SW480 (cell line): ENCODE results near the gene ITGB2.
A peak's percentile ranks its signal among the peaks of the same experiment; 100 is the strongest.

Source experiments
- DNase-seq: peaks from one replicate; pipeline ENCODE4 v3.0.0-alpha.2; 2016; ENCODE audit warnings: low spot score

ITGB2 gene

DNA sequence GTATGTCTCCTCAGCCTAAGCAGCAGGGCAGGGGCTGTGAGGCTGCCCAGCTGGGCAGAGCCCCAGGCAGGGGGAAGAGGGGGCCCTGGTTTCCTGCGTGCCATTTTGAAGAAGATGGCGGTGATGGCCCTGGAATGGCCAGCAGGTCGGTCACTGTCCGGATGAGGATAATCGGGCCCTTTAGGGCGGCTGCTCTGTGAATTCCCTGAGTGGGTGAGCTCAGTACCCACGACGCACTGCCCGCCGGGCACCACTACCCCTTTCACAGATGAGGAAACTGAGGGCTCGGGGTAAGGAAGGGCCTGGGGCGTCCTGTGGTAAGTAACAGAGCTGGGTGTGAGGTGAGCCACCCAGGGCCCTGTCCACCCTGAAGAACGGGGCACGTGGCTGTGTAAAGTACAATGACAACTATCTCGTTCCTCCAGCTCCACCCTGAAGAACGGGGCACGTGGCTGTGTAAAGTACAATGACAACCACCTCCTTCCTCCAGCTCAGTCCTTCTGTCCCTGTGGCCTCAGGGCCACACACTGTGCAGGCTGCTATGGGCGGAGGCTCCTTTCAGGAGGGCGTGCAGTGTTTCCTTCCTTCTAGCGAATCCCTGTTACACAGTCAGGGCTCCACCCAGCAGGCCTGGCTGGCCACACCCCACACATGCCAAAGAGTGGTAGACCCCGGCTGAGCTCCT is 23.2 kb downstream of the ITGB2 start:
- DNase-seq: peak; percentile 47

- no peak for DNase-seq
These were observed 24.0 kb downstream of the ITGB2 start for GRCh38 chr21:44896561-44897286.

GRCh38 chr21:44895859-44896258 is 24.8 kb downstream of the ITGB2 start:
- no peak for DNase-seq

DNA sequence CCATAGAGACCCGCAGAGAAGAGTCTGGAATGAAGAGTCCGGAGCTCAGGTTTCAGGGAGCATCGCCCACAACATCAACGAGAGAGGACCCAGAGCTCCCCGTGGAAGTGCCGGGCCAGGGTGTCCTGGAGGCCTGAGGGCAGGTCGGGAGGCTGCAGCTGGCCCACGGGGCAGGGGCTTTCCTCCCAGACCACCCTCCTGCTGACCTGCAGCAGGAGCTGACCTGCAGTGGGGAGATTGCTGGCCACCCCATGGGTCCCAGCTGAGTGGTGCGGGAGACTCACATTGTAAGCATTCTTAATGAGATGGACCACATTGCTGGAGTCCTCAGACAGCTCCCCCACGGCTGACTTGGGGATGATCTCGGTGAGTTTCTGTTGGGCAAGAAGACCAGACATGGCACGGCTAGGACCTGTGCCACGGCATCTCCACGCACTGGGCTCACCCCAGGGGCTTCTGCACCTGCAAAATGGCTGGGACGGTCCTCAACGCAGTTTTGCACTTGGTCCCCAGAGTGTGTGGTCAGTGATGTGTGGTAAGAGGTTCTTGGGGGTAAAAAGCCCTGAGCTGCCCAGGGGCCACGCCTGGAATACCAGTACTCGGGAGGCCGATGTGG is 25.9 kb downstream of the ITGB2 start:
- no peak for DNase-seq

DNA sequence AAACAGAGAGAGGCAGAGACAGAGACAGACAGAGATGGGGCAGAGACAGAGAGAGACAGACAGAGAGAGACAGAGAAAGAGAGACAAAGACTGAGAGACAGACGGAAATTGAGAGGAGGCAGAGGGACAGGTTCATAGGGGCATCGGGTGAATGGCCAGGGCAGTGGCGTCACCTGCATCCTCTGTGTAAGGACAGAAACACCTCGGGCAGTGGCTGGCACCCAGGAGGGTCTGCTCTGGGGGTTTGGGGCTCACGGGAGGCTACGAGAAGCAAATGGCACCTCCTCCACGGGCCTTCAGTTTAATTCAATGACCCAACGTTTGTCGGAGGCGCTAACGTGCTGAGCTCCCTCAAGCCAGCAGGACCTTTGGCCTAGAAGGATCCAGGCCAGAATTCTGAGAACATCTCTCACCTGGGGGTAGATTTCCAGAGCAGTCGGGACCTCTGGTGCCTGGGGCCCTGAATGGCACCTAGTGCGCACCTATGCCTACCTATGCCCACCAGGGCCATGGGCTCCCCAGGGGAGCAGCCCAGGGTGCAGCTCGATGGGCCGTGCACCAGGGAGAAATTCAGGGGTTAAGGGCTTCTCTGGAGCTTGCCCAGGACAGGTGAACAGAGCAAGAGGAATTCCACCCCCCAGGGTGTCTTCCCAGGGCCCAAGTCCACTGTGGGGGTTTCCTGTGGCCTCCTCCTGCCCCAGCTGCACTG is 26.6 kb downstream of the ITGB2 start:
- DNase-seq: no peak

GRCh38 chr21:44893278-44893556 is 27.5 kb downstream of the ITGB2 start:
- no peak for DNase-seq

- DNase-seq: peak; percentile 36
These were observed 28.0 kb downstream of the ITGB2 start for GRCh38 chr21:44892536-44893277.

DNA sequence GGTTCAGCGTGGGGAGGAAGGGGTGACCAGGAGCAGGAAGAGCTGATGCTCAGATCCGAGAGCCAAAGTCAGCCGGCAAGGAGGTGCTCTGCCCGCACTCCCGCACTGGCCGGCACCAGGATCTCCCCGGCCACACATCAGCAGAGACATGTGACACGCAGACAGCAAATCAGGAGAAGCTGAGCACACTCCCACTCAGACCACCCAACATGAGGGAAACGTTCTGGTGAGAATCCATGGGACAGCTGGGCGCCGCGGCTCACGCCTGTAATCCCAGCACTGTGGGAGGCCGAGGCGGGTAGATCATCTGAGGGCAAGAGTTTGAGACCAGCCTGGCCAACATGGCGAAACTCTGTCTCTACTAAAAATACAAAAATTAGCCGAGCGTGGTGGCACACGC is 28.6 kb downstream of the ITGB2 start:
- DNase-seq: no peak

DNA sequence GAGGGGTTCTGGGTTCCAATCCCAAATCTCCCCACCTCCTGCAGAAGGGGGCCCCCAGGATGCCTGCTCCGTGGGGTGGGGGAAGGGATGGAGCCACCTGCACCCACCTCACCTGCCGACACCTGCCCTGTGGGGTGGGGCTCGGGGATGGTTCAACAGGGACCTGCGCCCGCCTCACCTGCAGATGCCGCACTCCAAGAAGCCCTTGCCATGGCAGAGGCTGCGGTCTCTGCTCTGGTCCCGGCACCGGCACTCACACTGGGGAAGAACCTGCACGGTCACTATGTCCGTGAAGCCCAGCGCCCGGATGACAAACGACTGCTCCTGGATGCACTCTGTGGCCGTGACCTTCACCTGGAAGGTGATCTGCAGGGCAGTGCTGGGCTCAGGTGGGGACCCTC is 29.1 kb downstream of the ITGB2 start:
- DNase-seq: no peak

DNA sequence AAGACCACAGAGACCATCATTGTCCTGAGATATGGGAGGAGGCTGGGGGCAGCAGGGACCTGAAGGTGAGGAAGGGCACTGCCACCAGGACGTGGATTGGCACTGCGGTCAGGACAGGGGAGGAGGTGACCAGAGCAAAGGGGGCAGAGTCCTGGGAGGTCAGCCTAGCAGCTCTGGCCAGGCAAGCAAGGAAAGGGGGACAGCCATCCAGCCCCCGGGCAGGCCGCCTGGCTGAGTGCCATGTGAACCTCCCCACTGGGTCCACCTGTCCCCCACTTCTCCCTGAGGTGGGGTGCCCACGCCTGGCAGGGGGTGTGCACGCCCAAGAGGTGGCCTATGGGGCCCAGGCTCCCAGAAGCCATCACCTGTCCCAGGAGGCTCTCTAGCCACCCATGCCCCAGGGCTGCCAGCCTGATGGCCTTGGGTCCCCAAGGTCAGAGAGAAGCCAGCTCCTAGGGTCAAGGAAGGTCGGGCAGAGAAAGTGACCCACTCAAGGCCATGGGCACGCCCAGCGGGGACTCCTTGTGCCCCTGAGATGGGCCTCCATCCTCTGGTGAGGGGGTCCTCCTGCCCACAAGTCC is 29.6 kb downstream of the ITGB2 start:
- no peak for DNase-seq

- DNase-seq: no peak
These were observed 30.3 kb downstream of the ITGB2 start for GRCh38 chr21:44890338-44890931.

GRCh38 chr21:44889625-44890337 is 30.9 kb downstream of the ITGB2 start:
- DNase-seq: no peak

DNA sequence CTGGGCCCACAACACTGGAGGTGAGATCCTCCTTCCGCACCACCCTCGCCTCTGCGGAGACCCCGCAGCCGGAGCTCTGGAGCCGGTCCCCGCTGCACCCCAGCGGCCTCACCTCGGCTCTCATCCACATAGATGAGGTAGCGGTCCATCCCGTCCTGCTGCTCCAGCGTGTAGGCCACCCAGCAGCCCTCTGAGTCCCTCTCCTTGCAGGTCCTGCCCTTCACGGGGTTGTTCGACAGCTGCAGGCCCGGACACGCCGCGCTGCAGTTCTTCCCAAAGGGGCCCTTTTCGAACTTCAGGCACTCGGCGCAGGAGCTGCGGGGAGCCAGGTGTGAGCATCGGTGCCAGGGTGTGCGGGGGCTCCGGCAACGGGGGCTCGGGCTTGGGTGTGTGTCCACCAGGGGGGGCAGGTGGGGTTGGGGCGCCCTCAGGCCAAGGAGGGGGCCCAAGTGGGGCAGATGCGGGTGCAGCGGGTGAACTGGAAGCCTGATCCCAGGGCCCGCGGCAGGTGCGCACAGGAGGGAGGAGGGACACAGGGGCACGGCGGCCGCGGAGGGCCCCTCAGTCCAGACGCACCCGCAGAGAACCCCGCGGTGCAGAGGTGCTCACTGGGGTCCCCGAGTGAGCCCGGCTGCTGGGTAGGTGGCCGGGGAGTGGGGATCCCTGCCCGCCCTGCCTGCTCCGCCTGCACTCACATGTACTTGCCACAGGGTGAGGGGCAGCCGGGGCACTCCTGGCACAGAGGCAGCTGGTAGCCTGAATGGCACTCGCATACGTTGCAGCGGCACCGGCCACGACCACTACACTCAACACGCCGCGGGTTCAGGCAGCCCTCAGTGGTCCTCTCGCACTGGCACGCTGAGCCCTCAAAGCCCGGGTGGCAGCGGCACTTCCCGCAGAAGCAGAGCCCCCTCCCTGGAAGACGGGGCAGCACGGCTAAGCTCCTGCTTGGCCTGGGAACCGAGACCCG is 31.8 kb downstream of the ITGB2 start:
- DNase-seq: no peak

- DNase-seq: no peak
These were observed 32.7 kb downstream of the ITGB2 start for GRCh38 chr21:44887807-44888580.

DNA sequence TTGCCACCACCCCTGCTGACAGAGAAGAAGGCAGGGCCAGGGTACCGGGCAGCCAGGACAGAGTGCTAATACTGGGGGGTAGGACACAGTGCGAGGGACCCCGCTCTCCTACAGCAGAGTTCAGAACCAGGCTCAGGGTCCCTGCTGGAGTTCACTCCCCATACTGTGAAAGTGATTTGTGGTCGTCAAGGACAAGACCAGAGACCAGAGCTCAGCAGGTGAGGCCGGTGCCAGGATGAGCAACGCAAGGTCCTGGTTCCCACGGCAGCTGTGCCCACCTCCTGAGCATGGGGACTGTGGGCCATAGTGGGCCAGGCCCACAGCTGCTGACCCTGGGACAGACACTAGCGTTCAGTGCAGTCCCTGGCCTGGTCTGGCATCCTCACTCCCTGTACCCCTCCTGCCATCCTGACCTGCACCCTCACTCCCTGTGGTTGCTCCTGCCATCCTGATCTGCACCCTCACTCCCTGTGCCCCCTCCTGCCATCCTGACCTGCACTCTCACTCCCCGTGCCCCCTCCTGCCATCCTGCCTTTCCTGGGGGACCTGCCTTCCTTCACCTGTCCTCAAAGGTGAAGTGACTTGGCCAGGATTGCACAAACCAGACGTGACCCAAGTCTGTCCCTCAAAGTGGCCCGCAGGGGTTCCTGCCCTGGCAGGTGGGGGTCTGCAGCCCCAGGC is 33.4 kb downstream of the ITGB2 start:
- DNase-seq: no peak

GRCh38 chr21:44886113-44887075 is 34.3 kb downstream of the ITGB2 start:
- no peak for DNase-seq

- no peak for DNase-seq
These were observed 35.1 kb downstream of the ITGB2 start for GRCh38 chr21:44885615-44886014.
